Right lobe of liver (tissue), 6 donors: ENCODE data around the gene CCDC60. TPM values are rescaled to one million over a fixed set of nuclear protein-coding genes. Genes with fewer than 3 reads are reported as not detected.

Experiments used
- ATAC-seq, 4 donors: fragments of 200-7000 bp; cut with Tn5 transposase; one replicate each; pipeline ENCODE4 v1.9.1; 2020; ENCODE audit warnings: mild to moderate bottlenecking in 4 of 4, moderate library complexity in 4 of 4
- DNase-seq, 3 donors: peaks; one replicate each; pipeline ENCODE4 v3.0.0-alpha.2; 2020
- H3K27ac ChIP-seq, 3 donors: fragments of 200-600 bp; one replicate each; pipeline ENCODE4 v1.8.0; 2022
- H3K27me3 ChIP-seq, 2 donors: fragments of 200-600 bp; one replicate each; pipeline ENCODE4 v1.8.0; 2022
- H3K36me3 ChIP-seq, 4 donors: fragments of 200-600 bp; sonication (generic) in 1 of 4; one replicate each; pipeline versions ENCODE4 v1.5.1 to v1.8.0; 2017 to 2022; ENCODE audit warnings: control low read depth in 1 of 4
- H3K4me1 ChIP-seq, 4 donors: fragments of 200-600 bp; sonication (generic) in 1 of 4; one replicate each; pipeline versions ENCODE4 v1.5.1 to v1.8.0; 2017 to 2022; ENCODE audit warnings: control low read depth in 1 of 4
- H3K4me3 ChIP-seq, 3 donors: fragments of 200-600 bp; one replicate each; pipeline ENCODE4 v1.8.0; 2022
- H3K9me3 ChIP-seq, 4 donors: fragments of 200-600 bp; sonication (generic) in 1 of 4; one replicate each; pipeline versions ENCODE4 v1.5.1 to v1.8.0; 2017 to 2022; ENCODE audit warnings: control low read depth in 1 of 4
- POLR2A ChIP-seq: fragments of 450-650 bp; IDR thresholded peaks from one replicate; pipeline ENCODE4 v1.6.1; 2017; ENCODE audit warnings: antibody characterized with exemption, mild to moderate bottlenecking
- whole genome bisulfite sequencing: methylation state at CpG from one replicate; pipeline ENCODE4 v1.1.6; 2018; ENCODE audit warnings: low coverage, low lambda C conversion rate; ENCODE audit not compliant: insufficient coverage; ENCODE audit errors: missing lambda C conversion rate; 5-methylcytosine and 5-hydroxymethylcytosine counted together
- intact Hi-C, 2 donors: fragments of 100-400 bp; cut with DNase I; formaldehyde crosslinking; loops; one replicate each; pipeline versions ENCODE4 v1.11.2 to v1.14.1; 2022
- total RNA-seq, 6 experiments: library from RNA; depleted of rRNA in 2 of 6; stranded (reverse); fragments of >200 nt in 2 of 6; fragmentation: NEBNext Ultra II Directional in 3 of 6; extraction: Animal tissue kit (Norgen Biotek cat#: 25700) in 3 of 6; gene quantifications; one replicate each; pipeline versions ENCODE4 v1.1.0 to v1.2.4, GENCODE V29; 2016 to 2023
- TF ChIP-seq, protein P1 (sequence below), 4 donors: fragments of 200-600 bp in 3 of 4; fragments of 450-650 bp in 1 of 4; IDR thresholded peaks; one replicate each; pipeline versions ENCODE4 v1.5.1 to v1.8.0; 2016 to 2022; ENCODE audit warnings: antibody characterized with exemption in 4 of 4, mild to moderate bottlenecking in 2 of 4
- donor health status: DM: no; HTN: yes; CAD: no.
- donor health status: DM: no; HTN: no; CAD: no.
- donor health status: DM: no; HTN: no; CAD: no.
- donor health status: DM: no; HTN: yes; CAD: no.
- donor health status: DM: no; HTN: yes; CAD: no.

Gene CCDC60
- total RNA-seq, 6 experiments from 2014 or later: not detected

GRCh38 chr12:119327471-119327870 lies 7.1 kb upstream of the CCDC60 start:
- Histone ChIP-seq H3K4me3 (no peak overlapping the region), H3K36me3 (no peaks in the 10 kb centered on the region), H3K27ac (no peak overlapping the region), H3K27me3 (no peaks in the 10 kb centered on the region), H3K9me3 (no peaks in the 10 kb centered on the region), H3K4me1 (no peaks in the 10 kb centered on the region)
- no peak for DNase-seq
- WGBS: 63% methylated on average over 6 of the region's 6 CpGs
- TF ChIP-seq POLR2A: no peak
- TF ChIP-seq, protein P1, sequence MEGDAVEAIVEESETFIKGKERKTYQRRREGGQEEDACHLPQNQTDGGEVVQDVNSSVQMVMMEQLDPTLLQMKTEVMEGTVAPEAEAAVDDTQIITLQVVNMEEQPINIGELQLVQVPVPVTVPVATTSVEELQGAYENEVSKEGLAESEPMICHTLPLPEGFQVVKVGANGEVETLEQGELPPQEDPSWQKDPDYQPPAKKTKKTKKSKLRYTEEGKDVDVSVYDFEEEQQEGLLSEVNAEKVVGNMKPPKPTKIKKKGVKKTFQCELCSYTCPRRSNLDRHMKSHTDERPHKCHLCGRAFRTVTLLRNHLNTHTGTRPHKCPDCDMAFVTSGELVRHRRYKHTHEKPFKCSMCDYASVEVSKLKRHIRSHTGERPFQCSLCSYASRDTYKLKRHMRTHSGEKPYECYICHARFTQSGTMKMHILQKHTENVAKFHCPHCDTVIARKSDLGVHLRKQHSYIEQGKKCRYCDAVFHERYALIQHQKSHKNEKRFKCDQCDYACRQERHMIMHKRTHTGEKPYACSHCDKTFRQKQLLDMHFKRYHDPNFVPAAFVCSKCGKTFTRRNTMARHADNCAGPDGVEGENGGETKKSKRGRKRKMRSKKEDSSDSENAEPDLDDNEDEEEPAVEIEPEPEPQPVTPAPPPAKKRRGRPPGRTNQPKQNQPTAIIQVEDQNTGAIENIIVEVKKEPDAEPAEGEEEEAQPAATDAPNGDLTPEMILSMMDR (IDR thresholded peaks at IDR 0.05): no peak
- intact Hi-C loops: no loop called here
- no peak for ATAC-seq

DNA sequence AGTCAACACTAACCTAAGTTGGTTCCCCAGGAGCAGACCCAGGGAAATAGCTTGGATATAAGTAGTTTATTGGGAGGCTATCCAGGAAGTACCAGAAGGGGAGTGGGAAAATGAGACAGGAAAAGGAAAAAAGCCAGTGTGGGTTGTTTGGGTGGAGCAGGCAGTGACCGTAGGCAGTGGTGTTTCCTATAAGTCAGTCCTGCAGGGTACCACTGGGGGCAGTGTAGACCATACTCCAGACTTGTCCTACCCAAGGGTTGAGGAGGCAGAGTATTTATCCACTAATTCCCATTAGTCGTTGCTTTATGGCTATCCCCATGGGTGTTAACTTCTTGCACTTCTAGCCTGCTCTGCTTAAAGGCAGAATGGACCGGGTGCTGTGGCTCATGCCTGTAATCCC lies 6.4 kb upstream of the CCDC60 start:
- peak; percentile 53 to 75 (median 65) for ATAC-seq
- DNase-seq: no peak
- Histone ChIP-seq H3K4me1 (no peaks in the 10 kb centered on the region), H3K27me3 (no peaks in the 10 kb centered on the region), H3K27ac (no peak overlapping the region), H3K9me3 (no peaks in the 10 kb centered on the region), H3K4me3 (no peak overlapping the region), H3K36me3 (no peaks in the 10 kb centered on the region)
- 25% methylated on average over 2 of the region's 3 CpGs for whole genome bisulfite sequencing
- TF ChIP-seq POLR2A: no peak
- TF ChIP-seq, protein P1 (IDR thresholded peaks at IDR 0.05): peak; percentile 9 to 49 (median 36)
- intact Hi-C loops: no loop called here

DNA sequence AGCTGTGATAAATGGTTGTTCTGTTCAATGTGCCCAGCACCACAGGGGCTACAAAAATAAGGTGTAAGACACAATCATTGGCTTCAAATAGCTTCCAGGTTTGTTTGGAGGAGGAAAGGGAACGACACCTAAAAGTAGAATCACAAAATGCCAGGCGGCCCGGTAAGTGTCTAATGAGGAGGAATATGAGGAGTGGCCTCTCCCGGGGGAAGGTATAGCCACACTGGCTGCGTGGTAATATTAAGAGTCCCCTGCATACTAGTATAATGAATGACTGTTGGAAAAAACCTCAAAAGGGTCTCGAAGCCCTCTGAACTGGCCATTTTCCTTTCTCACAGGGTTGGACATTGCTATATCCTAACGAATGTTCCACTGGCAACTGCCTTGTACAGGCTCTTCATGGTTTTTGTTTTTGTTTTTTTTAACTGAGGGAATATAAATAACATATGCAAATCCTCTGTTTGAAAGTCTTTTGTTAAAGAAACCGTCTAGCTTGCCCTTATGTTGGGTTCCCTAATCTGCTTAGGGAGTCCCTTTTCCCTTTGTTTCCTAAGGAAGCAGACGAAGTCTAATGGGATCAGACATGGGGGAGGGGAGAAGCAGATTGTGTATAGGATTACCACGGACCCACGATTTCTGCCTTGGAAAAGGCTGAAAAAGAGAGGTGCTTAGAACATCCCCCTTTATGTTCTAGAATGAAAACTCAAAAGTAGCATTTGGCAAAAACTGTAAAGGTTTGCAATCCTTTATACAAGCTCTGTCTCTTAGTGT lies 4.2 kb downstream of the CCDC60 start:
- H3K27me3 ChIP-seq: no peaks in the 10 kb centered on the region

GRCh38 chr12:119340578-119340977 lies 6.0 kb downstream of the CCDC60 start:
- H3K4me3 ChIP-seq: no peak overlapping the region
- no peaks in the 10 kb centered on the region for H3K36me3 ChIP-seq
- H3K27ac ChIP-seq: no peak overlapping the region
- no peaks in the 10 kb centered on the region for H3K4me1 ChIP-seq
- no peak for ATAC-seq
- TF ChIP-seq, protein P1 (IDR thresholded peaks at IDR 0.05): no peak
- no peak for TF ChIP-seq POLR2A
- 68% methylated on average over 6 of the region's 7 CpGs for WGBS
- H3K9me3 ChIP-seq: no peaks in the 10 kb centered on the region
- no peaks in the 10 kb centered on the region for H3K27me3 ChIP-seq
- no peak for DNase-seq
- intact Hi-C loops: no loop called here

More for the DNA sequence above, 4.2 kb downstream of the CCDC60 start:
- Histone ChIP-seq H3K4me3 (no peak overlapping the region), H3K27ac (no peak overlapping the region), H3K36me3 (no peaks in the 10 kb centered on the region), H3K9me3 (no peaks in the 10 kb centered on the region), H3K4me1 (no peaks in the 10 kb centered on the region)
- DNase-seq (no peak), ATAC-seq (no peak)
- WGBS: 38% methylated on average over 10 of the region's 11 CpGs
- TF ChIP-seq POLR2A: no peak
- TF ChIP-seq, protein P1 (IDR thresholded peaks at IDR 0.05): no peak
- intact Hi-C loops: no loop called here
